ENCODE data around the gene NIPBL.

GRCh38 chr5:37044120-37044519, 167.6 kb downstream of the NIPBL start:
- TF ChIP-seq RNF2 (IDR thresholded peaks at IDR 0.05; ENCODE audit: borderline replicate concordance, low read depth, low read length, missing control alignments, poor library complexity, severe bottlenecking) (no peak), RAD21 (IDR thresholded peaks at IDR 0.05 in 1 of 2, conservative IDR thresholded peaks at IDR 0.05 in 1 of 2; ENCODE audit: low read depth in 2 of 2, low read length in 2 of 2) (no peak), YY1 (IDR thresholded peaks at IDR 0.05; ENCODE audit: low read depth, low read length) (no peak), POLR2AphosphoS5 (IDR thresholded peaks at IDR 0.05; ENCODE audit: low read depth, low read length) (no peak), RFX5 (IDR thresholded peaks at IDR 0.05; ENCODE audit: borderline replicate concordance, low read depth, low read length) (no peak)

Measured in H1 (cell line).